Hippocampal formation (tissue), 2 donors: ENCODE results near the gene C18orf63.
A peak's percentile ranks its signal among the peaks of the same experiment; 100 is the strongest.
"Not testable (repeated sequence)": the region's sequence is repeated elsewhere in the genome, so short reads cannot be mapped to it uniquely, and the experiment has no call there.

Source experiments
- DNase-seq, 2 donors: peaks; one replicate each; lab custom pipeline; 2025; lab: John Stamatoyannopoulos, UW

Gene C18orf63

DNA sequence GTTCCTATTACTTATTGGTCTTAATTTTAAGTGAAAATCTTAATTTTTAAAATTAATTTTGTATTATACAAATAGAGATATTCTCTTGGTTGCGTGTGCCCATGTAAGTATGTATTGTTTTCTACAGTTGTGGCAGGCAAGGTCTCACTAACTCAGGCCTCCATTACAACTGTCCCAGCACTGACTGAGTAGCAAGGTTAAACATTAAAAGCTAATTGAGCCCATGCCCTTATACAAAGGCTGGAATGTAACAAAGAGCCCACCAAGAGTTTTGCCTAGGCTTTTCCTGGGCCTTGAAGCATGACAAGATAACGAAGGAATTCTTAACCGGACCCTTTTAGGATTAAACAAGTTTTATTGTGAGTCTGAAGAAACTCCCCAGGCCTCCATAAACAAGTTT is 11.2 kb downstream of the C18orf63 start:
- DNase-seq = not testable (repeated sequence)

- DNase-seq = no peak
These were observed 12.6 kb downstream of the C18orf63 start for GRCh38 chr18:74328206-74328605.

- DNase-seq = no peak
These were observed 14.1 kb downstream of the C18orf63 start for GRCh38 chr18:74329688-74330205.

DNA sequence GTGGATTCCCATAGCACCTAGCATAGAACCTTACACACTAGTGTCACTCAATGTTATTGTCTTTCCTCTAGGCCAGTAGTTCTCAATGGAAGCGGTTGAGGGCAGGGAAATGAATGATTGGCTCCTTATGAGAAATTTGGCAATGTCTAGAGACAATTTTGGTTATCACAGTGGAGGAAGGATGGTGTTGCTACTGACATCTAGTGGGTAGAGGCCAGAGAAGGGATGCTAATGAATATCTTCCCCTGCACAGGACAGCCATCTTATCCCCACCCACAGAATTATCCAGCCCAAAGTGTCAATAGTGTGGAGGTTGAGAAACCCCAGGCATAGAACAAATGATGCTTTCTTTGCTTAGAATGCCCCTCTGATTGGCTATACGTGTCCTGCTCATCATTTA is 15.8 kb downstream of the C18orf63 start:
- DNase-seq = no peak

- no peak for DNase-seq
These were observed 17.5 kb downstream of the C18orf63 start for GRCh38 chr18:74333091-74333490.

GRCh38 chr18:74334242-74334893 is 18.7 kb downstream of the C18orf63 start:
- DNase-seq = no peak

- no peak for DNase-seq
These were observed 21.0 kb downstream of the C18orf63 start for GRCh38 chr18:74336656-74337055.

- no peak for DNase-seq
These were observed 21.7 kb downstream of the C18orf63 start for GRCh38 chr18:74337155-74337911.

DNA sequence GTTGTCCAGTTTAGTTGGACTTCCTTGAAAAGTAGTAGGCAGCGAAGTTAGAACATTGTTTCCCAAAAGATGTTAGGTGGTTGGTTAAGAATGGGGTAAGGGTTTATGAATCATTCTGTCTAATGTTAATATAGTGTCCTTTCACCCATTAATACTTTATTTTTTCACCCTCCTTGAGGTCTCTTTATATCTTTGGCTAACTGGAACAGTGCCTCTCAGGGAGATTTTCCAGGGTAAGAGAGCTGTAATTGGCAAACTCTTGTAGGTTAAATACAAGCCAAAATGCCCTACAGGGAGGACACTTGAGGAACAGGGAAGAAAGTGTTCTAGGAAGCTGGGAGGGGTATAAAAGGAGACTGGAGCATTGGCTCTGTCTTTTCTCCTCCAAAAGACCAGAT is 22.3 kb downstream of the C18orf63 start:
- DNase-seq = no peak

DNA sequence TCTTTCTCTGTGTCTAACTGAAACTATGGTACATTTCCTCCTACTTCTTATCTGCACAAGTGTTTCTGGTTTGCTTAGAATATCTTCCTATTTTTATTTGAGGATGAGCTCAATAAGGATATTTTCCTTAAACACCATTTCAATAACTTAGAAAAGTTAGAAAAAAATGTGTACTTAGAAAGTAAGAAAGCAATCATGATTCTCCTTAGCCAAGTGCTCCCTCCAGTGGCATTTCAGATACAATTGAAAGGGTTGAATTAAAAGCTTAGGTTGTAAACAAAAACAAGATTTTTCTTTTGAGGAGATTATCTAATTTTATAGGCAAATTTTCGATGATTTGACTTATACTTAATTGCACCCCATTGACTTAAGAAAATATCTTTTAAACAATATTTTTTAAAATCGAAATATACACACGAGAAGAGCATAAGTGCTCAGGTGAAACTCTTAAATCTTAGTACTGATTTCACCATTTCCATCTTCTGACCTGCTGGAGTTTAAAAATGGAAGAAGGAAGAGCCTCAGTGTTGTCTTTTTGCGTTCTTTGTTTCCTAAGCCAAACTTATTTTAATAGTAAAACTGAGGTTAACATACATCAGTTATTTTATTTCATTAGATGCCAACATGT is 26.9 kb downstream of the C18orf63 start:
- DNase-seq = peak in 1 of 2 donors; percentile 68

DNA sequence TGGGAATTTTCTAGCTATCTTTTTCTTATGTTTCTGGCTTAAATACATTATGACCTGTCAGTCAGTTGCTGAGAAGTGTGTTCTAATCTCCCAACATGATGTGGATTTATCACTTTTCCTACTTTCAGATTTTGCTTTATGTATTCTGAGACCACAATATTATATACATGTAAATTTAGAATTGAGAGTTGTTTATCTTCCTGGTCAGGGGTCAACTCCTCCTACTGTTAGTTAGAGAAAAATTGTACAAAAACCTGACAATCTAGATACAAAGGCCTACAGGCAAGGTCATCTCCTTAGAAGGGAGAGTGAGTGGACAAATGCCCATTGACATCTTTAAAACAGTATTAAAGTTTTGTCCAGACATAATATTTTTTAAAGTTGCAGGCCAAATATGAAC is 30.6 kb downstream of the C18orf63 start:
- DNase-seq = no peak

GRCh38 chr18:74348581-74348980 is 32.9 kb downstream of the C18orf63 start:
- no peak for DNase-seq

GRCh38 chr18:74351354-74351753 is 35.7 kb downstream of the C18orf63 start:
- DNase-seq = no peak

DNA sequence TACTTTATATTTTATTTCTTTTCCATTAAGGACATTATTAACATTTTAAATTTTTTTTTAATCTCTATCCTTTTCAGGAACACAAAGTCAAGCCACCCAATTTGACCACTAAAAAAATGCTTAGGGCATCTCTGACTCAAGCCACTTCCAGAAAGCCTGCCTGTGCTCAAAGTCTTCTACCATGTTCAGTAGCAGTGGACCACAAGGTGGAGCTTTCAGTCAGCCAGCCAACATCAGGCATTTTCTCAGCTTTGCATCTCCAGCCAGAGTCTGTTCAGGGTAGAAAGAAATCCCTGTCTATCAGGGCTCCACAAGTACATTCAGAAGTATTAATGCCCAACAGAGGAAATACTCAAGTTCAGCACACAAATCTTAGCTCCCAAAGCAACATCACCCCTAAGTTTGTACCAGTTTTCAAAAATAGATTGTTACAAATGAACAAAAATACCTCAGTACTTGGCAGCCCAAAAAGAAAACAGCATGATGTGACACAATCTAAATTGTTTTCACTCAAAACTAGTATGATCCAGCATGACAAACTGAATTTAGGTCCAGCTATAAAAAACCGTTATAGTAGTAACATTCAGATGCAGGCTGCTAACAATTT is 37.6 kb downstream of the C18orf63 start:
- DNase-seq = peak; percentile 64 to 91

GRCh38 chr18:74356959-74357358 is 41.3 kb downstream of the C18orf63 start:
- no peak for DNase-seq

- DNase-seq = no peak
These were observed 45.4 kb downstream of the C18orf63 start for GRCh38 chr18:74360852-74361655.

DNA sequence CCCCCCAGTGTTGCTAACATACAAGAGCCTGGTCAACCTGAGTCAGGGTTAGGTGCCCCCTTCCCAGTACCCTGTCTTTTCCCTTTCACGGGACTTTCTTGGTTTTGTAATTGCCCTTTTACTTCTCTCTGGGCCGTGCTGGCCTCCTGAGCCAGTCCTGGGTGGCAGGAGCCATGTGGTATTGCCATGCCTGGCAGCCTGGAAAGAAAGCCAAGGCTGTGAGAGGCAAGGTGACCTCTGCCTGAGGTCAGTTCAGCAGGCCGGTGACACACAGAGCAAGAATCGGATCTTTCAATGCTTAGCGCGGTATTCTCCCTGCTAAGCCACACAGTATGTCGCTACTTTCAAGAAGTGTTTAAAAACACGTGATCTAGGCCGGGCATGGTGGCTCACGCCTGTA is 52.3 kb downstream of the C18orf63 start:
- DNase-seq = no peak

- no peak for DNase-seq
These were observed 53.5 kb downstream of the C18orf63 start for GRCh38 chr18:74368901-74369705.

DNA sequence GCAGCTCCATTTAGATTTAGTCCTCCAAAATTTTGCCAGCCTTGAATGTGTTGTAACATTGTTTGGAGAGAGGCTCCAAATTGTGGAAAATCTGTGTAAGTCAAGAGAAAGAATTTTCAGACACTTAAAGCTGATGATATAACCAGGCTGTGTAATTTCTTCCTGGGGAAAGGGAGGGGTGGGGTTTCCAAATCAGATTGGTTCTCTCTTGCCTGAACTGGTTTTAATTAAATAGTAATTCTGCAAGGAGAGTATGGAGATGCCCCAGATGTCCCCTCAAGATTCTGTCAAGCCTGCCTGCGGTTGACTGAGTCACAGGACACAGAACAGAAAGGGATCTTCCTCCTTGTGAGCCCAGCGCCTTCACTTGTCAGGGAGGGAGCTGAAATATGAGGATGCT is 54.5 kb downstream of the C18orf63 start:
- no peak for DNase-seq

- DNase-seq = no peak
These were observed 57.8 kb downstream of the C18orf63 start for GRCh38 chr18:74373428-74373827.

DNA sequence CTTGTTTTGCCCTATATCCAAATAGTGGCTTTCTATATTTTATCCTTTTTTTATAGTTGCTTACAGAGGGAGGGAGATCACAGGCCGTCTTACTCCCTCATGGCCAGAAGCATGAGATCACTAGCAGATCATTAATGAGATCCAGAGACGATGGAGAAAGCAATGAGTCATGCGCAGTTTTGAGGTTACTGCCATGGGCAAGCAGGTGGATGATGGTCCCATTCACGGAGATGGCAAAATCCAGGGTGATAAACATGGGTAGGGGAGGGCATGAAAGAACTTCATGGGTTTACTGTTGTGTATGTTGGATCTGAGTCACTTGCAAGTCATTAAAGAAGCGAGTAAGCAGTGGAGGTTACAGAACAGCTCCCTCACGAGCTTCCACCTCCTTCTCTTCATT is 60.4 kb downstream of the C18orf63 start:
- no peak for DNase-seq
